Stomach (tissue), 4 donors: ENCODE data around the gene ZKSCAN1.

Experiments used
- CTCF ChIP-seq, 7 experiments: fragments of 450-650 bp in 4 of 7; fragments of 200-600 bp in 3 of 7; sonication (generic) in 3 of 7; IDR thresholded peaks; one replicate each; pipeline ENCODE4 v1.5.1; 2016 to 2019; ENCODE audit warnings: antibody characterized with exemption in 7 of 7, control low read depth in 2 of 7, mild to moderate bottlenecking in 1 of 7
- EP300 ChIP-seq: sonication (generic); formaldehyde crosslinking; IDR thresholded peaks from one replicate; pipeline ENCODE4 v1.6.1; 2017; ENCODE audit warnings: antibody characterized with exemption
- POLR2A ChIP-seq, 4 donors: fragments of 450-650 bp; IDR thresholded peaks; one replicate each; pipeline ENCODE4 v1.6.1; 2016; ENCODE audit warnings: antibody characterized with exemption in 4 of 4, control low read depth in 2 of 4, mild to moderate bottlenecking in 1 of 4, moderate library complexity in 1 of 4

DNA sequence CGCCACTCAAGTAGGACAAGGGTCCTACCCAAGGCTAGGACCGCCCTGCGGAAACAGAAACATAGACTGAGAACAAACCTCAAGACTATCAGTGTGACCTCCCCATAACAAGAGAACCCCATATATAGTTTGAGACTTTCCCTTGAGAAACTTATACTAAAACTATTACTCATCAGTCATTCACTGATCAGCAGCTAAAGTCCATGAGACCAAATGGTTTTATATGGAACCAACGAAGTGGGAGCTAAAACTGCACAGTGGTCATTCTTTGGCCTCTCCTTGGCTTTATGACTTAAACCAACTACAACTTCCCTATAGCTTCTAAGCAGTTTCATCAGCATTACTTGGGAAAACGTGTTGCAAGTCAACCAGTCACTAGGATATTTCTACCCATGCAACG lies 20.5 kb downstream of the ZKSCAN1 start:
- TF ChIP-seq CTCF (IDR thresholded peaks at IDR 0.05) (no peak), EP300 (no peak), POLR2A (IDR thresholded peaks at IDR 0.05) (no peak)
